Measurements from ENCODE around the gene FAM161A.

FAM161A gene

GRCh38 chr2:61775956-61776570, 77.8 kb downstream of the FAM161A start:
- H3K4me3 ChIP-seq (ENCODE audit: low read depth, low read length), result no peak overlapping the region
- no peak for TF ChIP-seq CTCF (IDR thresholded peaks at IDR 0.05; ENCODE audit: low read depth, low read length, missing control alignments)
- in situ Hi-C loops (cut with HindIII; ENCODE audit: low pct_ligation_motif_present, low sequenced_read_pairs), result no loop called here
- H3K27me3 ChIP-seq (replicated peaks), result no peaks in the 10 kb centered on the region
- H3K36me3 ChIP-seq (replicated peaks), result no peaks in the 10 kb centered on the region
- no peak overlapping the region for H3K27ac ChIP-seq
- no peak for DNase-seq

All from brain microvascular endothelial cell (primary cell).